ENCODE data around the gene PNMA6A.

DNA sequence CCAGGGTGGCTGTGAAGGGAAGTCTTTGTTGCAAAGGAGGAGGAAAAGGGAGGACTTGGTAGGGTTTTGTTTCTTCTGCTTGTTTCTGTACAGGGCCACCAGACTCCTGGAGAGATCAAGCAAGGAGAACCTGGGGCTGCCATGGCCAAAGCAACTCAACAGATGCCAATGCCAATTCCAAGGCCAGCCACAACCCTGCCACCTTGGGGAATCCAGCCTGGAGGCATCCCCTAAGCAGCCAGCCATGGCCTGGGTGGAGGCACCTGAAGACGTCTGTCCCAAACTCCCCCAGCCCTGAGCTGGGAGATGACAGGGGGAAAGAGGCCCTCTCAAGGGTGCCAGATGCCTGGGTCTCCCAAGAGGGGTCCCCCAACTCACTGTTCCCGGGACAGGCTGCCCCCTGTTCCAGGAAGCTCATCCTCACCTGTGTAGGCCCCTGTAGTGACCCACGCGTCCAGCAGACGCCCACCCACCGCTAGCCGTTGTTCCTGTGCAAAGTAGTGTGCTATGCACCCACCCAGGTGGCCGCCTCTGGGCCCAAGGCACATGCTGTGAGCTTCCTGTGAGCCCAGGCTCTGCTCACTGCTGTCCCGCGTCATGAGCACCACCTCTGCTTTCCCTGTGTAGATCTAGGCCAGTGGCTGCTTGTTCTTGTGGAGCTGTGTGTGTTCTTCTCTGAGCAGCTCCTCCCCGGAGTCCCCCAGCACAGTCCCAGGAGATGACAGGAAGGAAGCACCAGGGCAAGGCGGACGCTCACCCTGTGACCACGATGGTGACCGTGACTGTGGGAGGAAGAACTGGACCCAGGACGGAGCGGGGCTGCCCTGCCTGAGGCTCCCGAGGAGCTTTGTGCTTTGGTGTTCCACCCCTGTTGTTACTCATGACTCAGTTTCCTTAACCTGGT is 12.8 kb upstream of the PNMA6A start:
- no peak for TF ChIP-seq CTCF (IDR thresholded peaks at IDR 0.05)
- TF ChIP-seq ZFX (IDR thresholded peaks at IDR 0.05; ENCODE audit: borderline replicate concordance): no peak
